ENCODE measurements around the gene BPNT1. TPM values are rescaled to one million over a fixed set of nuclear protein-coding genes. Genes with fewer than 3 reads are reported as not detected.

Gene BPNT1
- total RNA-seq, 2 experiments from 2014 or later, result 20.5 to 25.8 TPM

DNA sequence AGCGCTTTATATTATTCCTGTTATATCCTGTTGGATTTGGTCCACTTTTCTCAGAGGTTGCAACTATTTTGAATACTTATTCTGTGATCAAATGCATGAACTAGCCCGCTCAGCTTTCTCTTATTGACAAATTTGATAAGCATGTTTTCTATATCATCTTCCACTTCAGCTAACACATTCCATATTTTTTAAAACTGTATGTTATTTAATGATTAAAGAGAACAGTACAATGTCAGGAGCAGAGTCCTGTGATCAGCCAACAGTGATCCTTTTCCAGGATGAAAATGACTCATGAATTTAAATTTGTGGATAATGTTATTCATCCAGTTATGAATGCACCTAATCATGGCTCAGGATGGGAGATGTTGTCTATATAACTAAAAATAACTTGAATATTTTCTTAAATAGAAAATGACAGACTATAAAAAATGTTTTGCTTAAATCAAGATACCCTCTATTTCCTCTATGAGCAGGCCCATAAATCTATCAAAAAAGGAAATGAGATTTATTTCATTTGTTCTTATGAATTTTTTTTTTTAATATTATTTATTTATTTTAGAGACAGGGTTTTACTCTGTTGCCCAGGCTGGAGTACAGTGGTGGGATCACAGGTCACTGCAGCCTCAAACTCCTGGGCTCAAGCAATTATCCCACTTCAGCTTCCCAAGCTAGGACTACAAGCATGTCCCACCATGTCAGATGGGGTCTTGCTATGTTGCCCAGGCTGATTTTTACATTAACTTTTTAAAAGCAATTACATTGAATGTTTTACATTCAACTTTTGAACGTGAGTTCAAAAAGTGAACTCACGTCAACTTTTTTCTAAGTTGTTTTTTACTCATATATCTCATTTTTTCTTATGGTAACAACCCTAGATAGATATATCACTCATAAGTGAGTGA lies 12.5 kb downstream of the BPNT1 start:
- ChIA-PET CTCF (no interaction called here), POLR2A (no interaction called here)
- H3K27me3 Mint-ChIP-seq, result no peaks in the 10 kb centered on the region
- H3K36me3 Mint-ChIP-seq, result peaks cover 16% of the 10 kb centered on the region
- H3K27ac Mint-ChIP-seq, result no peak overlapping the region
- H3K4me1 Mint-ChIP-seq (ENCODE audit: low read depth), result no peaks in the 10 kb centered on the region
- no peaks in the 10 kb centered on the region for H3K9me3 Mint-ChIP-seq
- DNase-seq, result no peak
- H3K4me3 Mint-ChIP-seq, result no peak overlapping the region
- intact Hi-C loops (cut with micrococcal nuclease), result no loop called here

DNA sequence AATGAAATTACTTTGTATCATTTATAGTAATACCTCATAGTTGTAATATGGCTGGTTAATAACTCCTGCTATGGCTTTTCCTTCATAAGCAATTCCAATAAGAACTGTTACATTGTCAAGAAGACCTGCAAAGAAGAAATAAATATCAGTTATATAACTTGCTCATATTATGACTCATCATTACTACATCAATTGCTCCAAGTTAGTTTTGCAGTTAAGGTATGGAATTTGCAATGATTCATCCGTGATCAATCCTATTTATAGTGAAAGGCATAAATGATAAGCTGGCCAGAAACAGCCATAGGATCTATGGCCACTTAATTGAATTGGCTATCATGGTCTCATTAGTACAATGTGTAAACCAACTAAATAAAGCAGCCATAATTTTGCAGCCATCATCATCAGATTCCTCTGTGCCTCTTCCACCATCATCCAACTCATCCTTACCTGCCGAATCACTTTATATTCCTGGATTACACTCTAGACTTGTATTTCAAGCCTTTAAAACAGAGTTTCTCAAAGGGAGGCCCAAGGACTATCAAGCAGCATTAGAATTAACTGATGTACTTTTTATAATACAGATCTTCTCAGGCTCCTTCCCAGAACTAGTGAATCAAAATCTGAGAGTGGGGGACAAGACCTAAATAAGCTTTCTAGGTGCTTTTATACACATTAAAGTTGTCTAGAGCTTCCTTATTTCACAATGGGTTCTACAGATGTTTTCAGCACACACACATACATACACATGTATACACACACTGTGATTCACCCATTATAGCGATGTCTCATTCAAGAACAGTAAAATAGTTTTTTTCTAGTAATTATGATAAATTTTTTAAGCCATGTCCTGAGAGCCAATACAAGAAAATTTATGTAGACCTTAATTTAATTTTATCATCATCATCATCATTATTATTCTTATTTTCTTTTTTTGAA lies 22.1 kb downstream of the BPNT1 start:
- H3K27me3 Mint-ChIP-seq, result no peaks in the 10 kb centered on the region
- intact Hi-C loops (cut with micrococcal nuclease), result no loop called here
- DNase-seq, result no peak
- peaks cover 38% of the 10 kb centered on the region for H3K36me3 Mint-ChIP-seq
- H3K4me3 Mint-ChIP-seq, result no peak overlapping the region
- ChIA-PET CTCF (interaction anchor here (0.6 kb wide), 1 partner anchor 16 kb away, joined by 3 read pairs; no protein-coding TSS in a partner anchor), POLR2A (no interaction called here)
- no peaks in the 10 kb centered on the region for H3K9me3 Mint-ChIP-seq
- H3K27ac Mint-ChIP-seq, result no peak overlapping the region
- H3K4me1 Mint-ChIP-seq (ENCODE audit: low read depth), result no peaks in the 10 kb centered on the region

DNA sequence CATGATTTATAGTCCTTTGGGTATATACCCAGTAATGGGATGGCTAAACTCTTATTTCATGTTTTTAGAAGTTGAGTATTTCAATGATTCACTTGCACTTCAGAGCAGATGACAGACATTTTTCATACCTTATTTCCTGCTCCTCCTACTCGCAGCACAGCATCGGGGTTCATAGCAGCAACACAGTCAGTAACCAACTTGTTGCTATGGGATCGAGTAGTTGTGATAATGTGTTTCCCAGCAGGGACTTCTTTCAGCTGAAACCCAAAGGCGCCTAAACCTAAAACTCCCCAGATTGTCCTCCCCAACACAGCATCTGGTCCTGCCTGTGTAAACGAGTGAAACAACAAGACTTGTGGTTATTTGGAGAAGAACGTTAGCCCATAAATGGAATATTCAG lies 27.0 kb downstream of the BPNT1 start:
- no peaks in the 10 kb centered on the region for H3K9me3 Mint-ChIP-seq
- POLR2A ChIA-PET, result no interaction called here
- DNase-seq, result no peak
- peaks cover 41% of the 10 kb centered on the region for H3K36me3 Mint-ChIP-seq
- H3K27ac Mint-ChIP-seq, result no peak overlapping the region
- no peak overlapping the region for H3K4me3 Mint-ChIP-seq
- intact Hi-C loops (cut with micrococcal nuclease), result no loop called here
- H3K4me1 Mint-ChIP-seq (ENCODE audit: low read depth), result no peaks in the 10 kb centered on the region
- CTCF ChIA-PET, result no interaction called here
- no peaks in the 10 kb centered on the region for H3K27me3 Mint-ChIP-seq

DNA sequence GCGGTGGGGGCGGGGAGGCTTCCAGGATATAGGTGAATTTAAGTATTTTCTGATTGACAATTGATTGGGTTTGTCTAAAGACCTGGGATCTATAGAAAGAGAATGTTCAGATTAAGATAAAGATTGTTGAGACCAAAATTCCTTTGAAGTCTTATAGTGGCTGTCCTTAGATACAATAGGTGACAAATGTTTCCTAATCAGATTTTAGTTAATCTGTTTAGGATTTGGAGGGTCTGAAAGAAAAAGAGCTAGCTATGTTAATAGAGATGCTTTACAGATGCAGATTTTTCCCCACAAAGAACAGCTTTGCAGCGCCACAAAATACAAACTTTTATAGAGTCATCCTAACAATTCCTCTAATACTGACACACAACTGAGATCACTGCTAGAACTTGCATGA lies 28.7 kb downstream of the BPNT1 start:
- DNase-seq, result no peak
- H3K36me3 Mint-ChIP-seq, result peaks cover 39% of the 10 kb centered on the region
- intact Hi-C loops (cut with micrococcal nuclease), result no loop called here
- POLR2A ChIA-PET, result no interaction called here
- no peak overlapping the region for H3K4me3 Mint-ChIP-seq
- H3K27ac Mint-ChIP-seq, result no peak overlapping the region
- no peaks in the 10 kb centered on the region for H3K27me3 Mint-ChIP-seq
- CTCF ChIA-PET, result no interaction called here
- H3K4me1 Mint-ChIP-seq (ENCODE audit: low read depth), result no peaks in the 10 kb centered on the region
- H3K9me3 Mint-ChIP-seq, result no peaks in the 10 kb centered on the region

DNA sequence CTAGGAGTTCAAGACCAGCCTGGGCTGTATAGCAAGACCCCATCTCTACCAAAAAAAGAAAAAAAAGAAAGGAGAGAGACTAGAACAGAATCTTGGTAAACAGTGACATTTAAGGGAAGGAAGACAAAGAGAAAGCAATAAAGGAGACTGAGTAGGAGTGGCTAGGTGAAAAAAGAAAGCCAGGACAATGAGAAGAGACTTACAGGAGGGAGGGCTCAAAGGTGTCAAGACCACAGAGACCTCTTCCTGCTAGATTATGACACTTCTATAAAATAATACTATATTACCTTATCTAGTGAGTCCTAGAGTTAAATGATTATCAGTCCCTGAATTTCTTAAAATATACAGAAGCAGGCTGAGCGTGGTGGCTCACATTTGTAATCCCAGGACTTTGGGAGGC lies 33.2 kb downstream of the BPNT1 start:
- no peak for DNase-seq
- Mint-ChIP-seq H3K27me3 (no peaks in the 10 kb centered on the region), H3K9me3 (no peaks in the 10 kb centered on the region), H3K36me3 (peaks cover 9% of the 10 kb centered on the region), H3K4me1 (ENCODE audit: low read depth) (no peaks in the 10 kb centered on the region), H3K27ac (no peak overlapping the region), H3K4me3 (no peak overlapping the region)
- ChIA-PET CTCF (no interaction called here), POLR2A (no interaction called here)
- intact Hi-C loops (cut with micrococcal nuclease), result no loop called here

DNA sequence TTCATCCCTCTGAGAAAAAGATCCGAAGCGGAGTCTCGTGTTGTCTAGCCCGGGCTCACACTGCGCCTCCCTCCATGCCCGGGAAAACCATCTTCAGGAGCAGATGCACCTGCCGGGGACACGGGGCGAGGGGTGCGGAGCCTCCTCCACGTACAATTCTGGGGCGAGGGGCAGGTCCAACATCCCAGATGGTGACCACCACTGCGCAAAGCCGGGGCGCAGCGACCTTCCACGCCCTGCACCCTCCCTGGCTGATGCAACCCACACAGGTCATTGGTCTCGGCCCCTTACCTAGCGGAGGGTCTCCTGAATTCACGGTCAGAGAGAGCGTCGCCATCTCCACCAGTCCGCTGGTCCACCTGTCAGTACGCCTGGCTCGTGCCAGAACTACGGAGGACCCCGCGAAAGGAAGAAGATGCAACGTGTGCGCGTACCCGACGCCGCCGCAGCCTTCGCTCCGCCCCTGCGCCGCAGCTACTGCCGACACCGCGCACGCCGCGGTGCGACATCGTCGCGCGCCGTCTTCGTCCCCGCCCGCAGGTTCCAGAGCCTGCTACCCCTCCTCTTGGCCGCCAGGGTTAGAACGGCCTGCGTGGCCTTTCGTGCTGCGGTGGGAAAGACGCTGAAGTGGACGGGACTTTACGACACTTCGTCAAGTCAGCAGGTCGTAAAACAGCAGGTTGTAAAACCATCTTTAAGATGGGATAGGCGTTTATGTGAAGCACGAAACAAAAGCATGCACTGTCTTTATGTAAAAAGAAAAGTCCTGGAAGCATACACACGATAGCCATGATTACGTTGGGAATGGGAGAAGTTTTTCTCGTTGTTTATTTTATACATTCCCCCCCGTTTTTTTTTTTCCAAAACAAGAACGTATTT lies 43.3 kb downstream of the BPNT1 start, which contains the start of gene EPRS1:
EPRS1 (minus strand) TSS at position 454 of the 879 bp plus-strand sequence; CDS start at position 337, 117 bp downstream.
- no peaks in the 10 kb centered on the region for H3K9me3 Mint-ChIP-seq
- intact Hi-C loops (cut with micrococcal nuclease), result loop anchor here (1.0 to 2.0 kb wide), 4 partner anchors 43 to 871 kb away; partner anchors contain the start of genes BPNT1 and RAB3GAP2
- peak within 1 kb of the TSS; percentile 96 for H3K27ac Mint-ChIP-seq
- ChIA-PET CTCF (interaction anchor here (0.6 to 1.0 kb wide), 3 partner anchors 32 to 46 kb away, joined by 3 read pairs; partner anchors contain the start of gene BPNT1), POLR2A (interaction anchor here (0.7 to 1.2 kb wide), 3 partner anchors 14 to 46 kb away, joined by 3 to 5 read pairs (median 4); partner anchors contain the start of gene BPNT1)
- H3K27me3 Mint-ChIP-seq, result no peaks in the 10 kb centered on the region
- H3K4me1 Mint-ChIP-seq (ENCODE audit: low read depth), result peaks cover 29% of the 10 kb centered on the region
- peak within 1 kb of the TSS; percentile 94 for H3K4me3 Mint-ChIP-seq
- peaks cover 17% of the 10 kb centered on the region for H3K36me3 Mint-ChIP-seq
- DNase-seq, result peak; percentile 97

DNA sequence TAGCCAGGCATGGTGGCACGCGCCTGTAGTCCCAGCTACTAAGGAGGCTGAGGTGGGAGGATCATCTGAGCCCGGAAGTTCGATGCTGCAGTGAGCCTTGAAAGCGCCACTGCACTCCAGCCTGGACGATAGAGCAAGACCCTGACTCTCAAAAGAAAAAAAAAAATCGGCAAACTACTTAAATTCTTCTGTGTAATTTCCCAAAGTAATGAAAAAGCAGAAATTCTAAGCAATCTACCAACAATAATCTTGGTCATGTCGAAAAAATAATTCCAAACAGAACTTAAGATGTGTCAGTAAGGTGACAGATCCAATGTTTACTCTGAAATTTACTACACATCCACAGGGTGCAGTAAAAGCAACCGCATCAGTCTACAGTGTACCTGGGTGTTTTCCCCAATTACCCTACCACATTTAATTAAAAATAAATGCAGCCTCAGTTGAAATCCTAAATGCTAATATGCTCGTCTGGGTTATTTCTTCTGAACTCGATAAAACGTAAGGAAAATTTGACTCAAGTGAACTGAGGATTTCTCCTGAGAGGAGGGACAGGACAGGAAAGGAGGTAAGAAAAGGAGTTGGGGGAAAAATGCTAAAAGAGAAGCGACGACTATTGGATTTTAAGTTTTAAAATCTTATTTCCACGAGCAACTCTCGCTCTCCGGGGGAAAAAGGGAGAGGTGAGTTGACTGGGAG lies 44.1 kb downstream of the BPNT1 start:
- Mint-ChIP-seq H3K27me3 (no peaks in the 10 kb centered on the region), H3K27ac (peak overlapping the region; percentile 96), H3K4me3 (peak overlapping the region; percentile 94), H3K4me1 (ENCODE audit: low read depth) (peaks cover 33% of the 10 kb centered on the region), H3K9me3 (no peaks in the 10 kb centered on the region), H3K36me3 (peaks cover 17% of the 10 kb centered on the region)
- POLR2A ChIA-PET, result interaction anchor here (1.0 to 1.2 kb wide), 2 partner anchors 44 to 47 kb away, joined by 3 to 5 read pairs; partner anchors contain the start of gene BPNT1
- intact Hi-C loops (cut with micrococcal nuclease), result loop anchor here (1.0 to 2.0 kb wide), 4 partner anchors 44 to 871 kb away; partner anchors contain the start of genes BPNT1 and RAB3GAP2
- peak; percentile 43 for DNase-seq
- CTCF ChIA-PET, result interaction anchor here (0.6 to 1.0 kb wide), 3 partner anchors 33 to 47 kb away, joined by 3 read pairs; partner anchors contain the start of gene BPNT1

DNA sequence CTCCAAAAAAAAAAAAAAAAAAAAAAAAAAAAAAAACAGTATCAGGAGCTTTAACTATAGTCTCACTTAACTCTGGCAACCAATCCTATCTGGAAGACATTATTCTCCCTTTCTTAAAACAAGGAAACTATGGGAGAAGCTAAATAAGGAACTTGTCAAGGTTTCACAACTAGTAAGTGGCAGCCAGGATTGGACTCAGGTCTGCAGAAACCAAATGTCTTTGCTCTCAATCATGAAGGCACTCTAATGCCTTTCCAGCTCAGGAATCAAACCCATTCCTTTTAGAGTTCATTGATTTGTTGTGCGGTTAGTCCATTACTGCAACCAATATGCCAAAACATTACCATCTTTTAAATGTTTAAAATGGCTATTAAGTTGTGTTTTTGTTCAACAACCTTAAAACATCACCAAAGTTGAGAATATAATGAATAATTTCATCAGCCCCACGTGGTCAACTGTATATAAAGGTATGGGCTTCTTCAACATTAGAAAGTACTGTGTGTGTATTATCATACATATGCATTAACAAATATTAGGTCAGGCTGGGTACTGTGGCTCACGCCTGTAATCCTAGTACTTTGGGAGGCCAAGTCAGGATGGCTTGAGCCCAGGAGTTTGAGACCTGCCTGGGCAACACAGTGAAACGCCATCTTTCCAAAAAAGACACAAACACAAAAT lies 44.8 kb downstream of the BPNT1 start:
- intact Hi-C loops (cut with micrococcal nuclease), result no loop called here
- H3K27ac Mint-ChIP-seq, result peak overlapping the region; percentile 96
- peaks cover 37% of the 10 kb centered on the region for H3K4me1 Mint-ChIP-seq (ENCODE audit: low read depth)
- DNase-seq, result no peak
- H3K4me3 Mint-ChIP-seq, result peak overlapping the region; percentile 94
- no peaks in the 10 kb centered on the region for H3K27me3 Mint-ChIP-seq
- ChIA-PET CTCF (interaction anchor here (1.2 kb wide), 1 partner anchor 79 kb away, joined by 4 read pairs; no protein-coding TSS in a partner anchor), POLR2A (no interaction called here)
- H3K9me3 Mint-ChIP-seq, result no peaks in the 10 kb centered on the region
- H3K36me3 Mint-ChIP-seq, result peaks cover 19% of the 10 kb centered on the region

DNA sequence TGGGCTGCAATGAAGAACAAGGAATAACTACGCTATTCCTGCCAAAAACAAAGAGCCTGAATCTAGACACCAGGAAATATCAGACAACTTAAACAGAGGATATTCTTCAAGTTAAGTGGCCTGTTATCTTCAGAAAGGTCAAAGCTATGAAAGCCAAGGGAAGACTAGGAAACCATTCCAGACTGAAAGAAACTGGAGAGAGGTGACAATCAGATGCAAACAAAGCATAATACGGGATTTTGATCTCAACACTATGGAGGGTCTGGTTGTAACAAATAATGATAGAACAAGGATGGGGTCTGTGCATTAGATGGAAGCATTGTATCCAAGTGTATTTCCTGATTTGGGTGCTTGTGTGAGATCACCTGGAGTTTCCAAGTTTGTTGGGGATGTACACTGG lies 45.9 kb downstream of the BPNT1 start:
- Mint-ChIP-seq H3K36me3 (peaks cover 26% of the 10 kb centered on the region), H3K27me3 (no peaks in the 10 kb centered on the region), H3K4me1 (ENCODE audit: low read depth) (peaks cover 45% of the 10 kb centered on the region), H3K27ac (peak overlapping the region; percentile 69), H3K9me3 (no peaks in the 10 kb centered on the region), H3K4me3 (peak overlapping the region; percentile 5)
- POLR2A ChIA-PET, result interaction anchor here (0.5 kb wide), 1 partner anchor 27 kb away, joined by 3 read pairs; no protein-coding TSS in a partner anchor
- CTCF ChIA-PET, result interaction anchor here (1.2 kb wide), 1 partner anchor 80 kb away, joined by 4 read pairs; no protein-coding TSS in a partner anchor
- DNase-seq, result no peak
- intact Hi-C loops (cut with micrococcal nuclease), result no loop called here

DNA sequence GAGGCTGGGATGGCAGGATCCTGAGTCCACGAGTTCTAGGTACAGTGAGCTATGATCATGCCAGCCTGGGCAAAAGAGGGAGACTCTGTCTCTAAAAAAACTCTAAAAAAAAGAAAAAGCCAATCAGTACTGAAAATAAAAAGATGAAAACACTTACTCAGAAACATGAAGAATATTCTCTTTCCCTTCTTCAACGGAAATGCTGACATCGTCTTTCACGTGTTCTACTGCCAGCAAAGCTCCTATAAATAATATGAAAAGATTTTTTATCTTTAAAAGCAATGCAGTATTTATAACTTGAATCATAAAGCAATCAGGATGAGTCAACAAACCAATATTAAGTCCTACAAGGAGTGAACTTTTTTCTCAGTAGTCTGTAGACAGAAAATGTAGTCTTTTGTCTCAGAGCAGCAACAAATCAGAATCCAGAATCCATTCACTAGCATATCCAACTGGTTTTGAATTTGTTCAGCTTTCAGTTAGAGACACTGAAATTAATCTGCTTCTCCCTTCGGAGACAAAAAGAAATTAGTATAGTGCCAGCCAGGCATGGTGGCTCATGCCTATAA lies 49.5 kb downstream of the BPNT1 start:
- Mint-ChIP-seq H3K4me1 (ENCODE audit: low read depth) (peaks cover 54% of the 10 kb centered on the region), H3K4me3 (no peak overlapping the region), H3K27ac (peak overlapping the region; percentile 54), H3K9me3 (no peaks in the 10 kb centered on the region), H3K27me3 (no peaks in the 10 kb centered on the region), H3K36me3 (peaks cover 36% of the 10 kb centered on the region)
- ChIA-PET POLR2A (no interaction called here), CTCF (interaction anchor here (0.9 to 1.5 kb wide), 2 partner anchors 49 to 54 kb away, joined by 3 read pairs; no protein-coding TSS in a partner anchor)
- no peak for DNase-seq
- intact Hi-C loops (cut with micrococcal nuclease), result no loop called here

All from activated CD4-positive, alpha-beta memory T cell treated with anti-CD3 and anti-CD28 coated beads for 36 hours (primary cell).